NT2/D1 (cell line): ENCODE results near the gene CACNA1H.

ENCODE experiments used
- DNase-seq: peaks from one replicate; pipeline ENCODE4 v3.0.0-alpha.2; 2011; ENCODE audit warnings: low read depth, low spot score
- H3K27me3 ChIP-seq: 2 replicates; pipeline ENCODE4 v1.6.0; 2011; ENCODE audit warnings: mild to moderate bottlenecking; ENCODE audit not compliant: insufficient read length, insufficient read depth
- H3K36me3 ChIP-seq: 2 replicates; pipeline ENCODE4 v1.6.1; 2011; ENCODE audit warnings: mild to moderate bottlenecking, low read length, mixed read lengths; ENCODE audit not compliant: insufficient read depth, insufficient read length
- H3K4me1 ChIP-seq: 2 replicates; pipeline ENCODE4 v1.5.1; 2011; ENCODE audit not compliant: insufficient read depth, insufficient read length
- H3K4me3 ChIP-seq: 2 replicates; pipeline ENCODE4 v1.5.1; 2011; ENCODE audit warnings: low read depth; ENCODE audit not compliant: insufficient read length
- H3K9ac ChIP-seq: 2 replicates; pipeline ENCODE4 v1.6.0; 2011; ENCODE audit warnings: low read depth; ENCODE audit not compliant: insufficient read length
- H3K9me3 ChIP-seq: 2 replicates; pipeline ENCODE4 v1.5.1; 2011; ENCODE audit warnings: mild to moderate bottlenecking, low read length; ENCODE audit not compliant: insufficient read depth
- SUZ12 ChIP-seq: IDR thresholded peaks from 2 replicates; pipeline ENCODE4 v1.6.1; 2011; ENCODE audit not compliant: insufficient read length, insufficient read depth; ENCODE audit errors: extremely low read depth
- YY1 ChIP-seq: IDR thresholded peaks from 2 replicates; pipeline ENCODE4 v1.6.1; 2011; ENCODE audit not compliant: insufficient read length, insufficient read depth
- ZNF274 ChIP-seq: IDR thresholded peaks from 2 replicates; pipeline ENCODE4 v1.6.1; 2011; ENCODE audit warnings: mild to moderate bottlenecking, low read depth, low read length

CACNA1H gene

DNA sequence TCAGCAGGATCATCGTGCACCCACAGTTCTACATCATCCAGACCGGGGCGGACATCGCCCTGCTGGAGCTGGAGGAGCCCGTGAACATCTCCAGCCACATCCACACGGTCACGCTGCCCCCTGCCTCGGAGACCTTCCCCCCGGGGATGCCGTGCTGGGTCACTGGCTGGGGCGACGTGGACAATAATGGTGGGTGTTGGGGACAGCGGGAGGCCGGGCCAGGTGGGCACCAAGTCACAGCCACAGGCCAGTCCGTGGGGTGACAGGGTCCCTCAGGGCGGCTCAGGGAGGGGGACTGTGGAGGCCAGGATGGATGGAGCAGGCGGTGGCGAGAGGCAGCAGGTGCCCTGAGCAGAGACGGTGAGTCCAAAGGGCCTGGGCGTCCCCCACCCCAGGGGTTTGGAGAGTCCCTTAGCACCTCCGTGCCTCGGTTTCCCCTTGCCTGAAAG is 104.0 kb downstream of the CACNA1H start:
- TF ChIP-seq ZNF274 (no peak), YY1 (no peak), SUZ12 (no peak)
- DNase-seq = no peak
- H3K4me3 ChIP-seq = no peak overlapping the region
- H3K27me3 ChIP-seq = peaks cover 49% of the 10 kb centered on the region
- no peaks in the 10 kb centered on the region for H3K9me3 ChIP-seq
- H3K4me1 ChIP-seq = no peaks in the 10 kb centered on the region
- no peaks in the 10 kb centered on the region for H3K36me3 ChIP-seq
- no peak overlapping the region for H3K9ac ChIP-seq

DNA sequence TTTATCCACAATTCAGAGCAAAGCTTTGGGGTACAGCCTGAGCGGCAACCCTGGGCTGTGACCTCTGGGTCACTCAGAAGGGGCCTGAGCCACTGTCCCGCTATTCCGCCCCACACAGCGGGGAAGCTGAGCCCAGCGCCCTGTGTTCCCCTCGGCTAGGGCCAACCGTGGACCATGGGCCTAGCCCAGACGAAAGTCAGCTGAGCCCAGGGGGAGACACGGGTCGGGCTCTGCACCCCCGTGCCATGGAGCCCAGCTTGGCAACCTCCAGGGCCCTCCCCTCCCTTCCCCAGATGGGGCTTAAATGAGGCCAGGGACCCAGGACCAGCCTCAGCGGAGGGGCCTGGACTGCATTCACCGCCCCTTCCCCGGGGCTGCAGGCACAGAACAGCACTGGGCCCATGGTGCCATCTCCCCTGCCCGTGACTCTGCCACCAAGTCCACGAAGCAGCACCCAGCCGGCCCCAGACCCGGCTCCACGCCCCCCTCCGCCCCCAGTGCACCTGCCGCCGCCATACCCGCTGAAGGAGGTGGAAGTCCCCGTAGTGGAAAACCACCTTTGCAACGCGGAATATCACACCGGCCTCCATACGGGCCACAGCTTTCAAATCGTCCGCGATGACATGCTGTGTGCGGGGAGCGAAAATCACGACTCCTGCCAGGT is 104.8 kb downstream of the CACNA1H start:
- DNase-seq = no peak
- H3K4me3 ChIP-seq = no peak overlapping the region
- H3K4me1 ChIP-seq = no peaks in the 10 kb centered on the region
- H3K9ac ChIP-seq = no peak overlapping the region
- no peaks in the 10 kb centered on the region for H3K36me3 ChIP-seq
- H3K27me3 ChIP-seq = peaks cover 55% of the 10 kb centered on the region
- H3K9me3 ChIP-seq = no peaks in the 10 kb centered on the region
- TF ChIP-seq ZNF274 (no peak), YY1 (no peak), SUZ12 (no peak)

DNA sequence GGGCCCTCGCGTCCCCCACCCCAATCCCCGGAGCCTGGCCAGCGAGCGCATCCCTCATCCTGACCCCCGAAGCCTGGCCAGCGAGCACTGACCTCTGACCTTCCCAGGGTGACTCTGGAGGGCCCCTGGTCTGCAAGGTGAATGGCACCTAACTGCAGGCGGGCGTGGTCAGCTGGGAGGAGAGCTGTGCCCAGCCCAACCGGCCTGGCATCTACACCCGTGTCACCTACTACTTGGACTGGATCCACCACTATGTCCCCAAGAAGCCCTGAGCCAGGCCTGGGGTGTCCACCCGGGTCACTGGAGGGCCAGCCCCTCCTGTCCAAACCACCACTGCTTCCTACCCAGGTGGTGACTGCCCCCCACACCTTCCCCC is 105.3 kb downstream of the CACNA1H start:
- Histone ChIP-seq H3K9me3 (no peaks in the 10 kb centered on the region), H3K27me3 (peaks cover 51% of the 10 kb centered on the region), H3K9ac (no peak overlapping the region), H3K4me1 (no peaks in the 10 kb centered on the region), H3K36me3 (no peaks in the 10 kb centered on the region), H3K4me3 (no peak overlapping the region)
- no peak for DNase-seq
- no peak for TF ChIP-seq ZNF274
- no peak for TF ChIP-seq SUZ12
- no peak for TF ChIP-seq YY1

DNA sequence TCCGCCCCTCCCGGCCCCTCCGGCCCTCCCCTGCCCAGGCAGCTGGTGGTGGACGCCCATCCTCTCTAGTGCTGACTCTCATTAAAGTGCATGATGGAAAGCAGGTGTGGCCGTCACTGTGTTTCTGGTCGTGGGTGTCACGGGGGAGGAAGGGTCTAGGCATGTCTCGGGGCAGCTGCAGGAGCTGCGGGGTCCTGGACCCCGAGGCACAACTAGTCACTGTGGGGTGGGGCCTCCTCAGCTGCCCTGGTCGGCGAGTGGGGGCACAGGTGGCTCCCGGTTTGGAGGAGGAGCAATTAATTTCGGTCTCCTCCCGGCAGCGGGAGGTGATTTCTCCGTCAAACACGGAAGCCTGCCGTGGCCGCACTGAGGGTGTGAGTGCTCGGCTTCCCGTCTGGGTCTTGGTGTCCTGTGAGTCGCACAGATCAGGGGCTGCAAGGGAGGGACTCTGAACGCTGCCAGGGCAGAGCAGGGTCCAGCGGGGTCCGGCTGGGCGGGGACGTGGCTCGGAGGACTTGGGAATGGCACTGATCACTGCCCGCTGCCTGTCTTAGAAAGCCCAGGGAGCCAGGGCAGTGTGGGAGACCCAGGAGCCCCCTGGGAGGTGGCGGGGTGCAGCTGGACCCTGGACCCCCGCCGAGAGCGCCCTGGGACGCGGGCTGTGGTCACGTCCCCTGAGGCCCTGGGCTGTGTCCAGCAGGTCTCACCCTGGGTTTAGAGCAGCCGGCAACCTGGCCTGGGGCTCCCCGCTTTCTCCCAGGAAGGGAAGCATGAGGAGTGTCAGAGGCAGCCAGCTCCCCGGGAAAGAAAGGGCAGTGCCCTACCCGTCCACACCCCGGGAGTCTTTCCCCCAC is 106.2 kb downstream of the CACNA1H start:
- Histone ChIP-seq H3K9me3 (no peaks in the 10 kb centered on the region), H3K9ac (peak overlapping the region; percentile 50), H3K36me3 (no peaks in the 10 kb centered on the region), H3K4me1 (no peaks in the 10 kb centered on the region), H3K4me3 (no peak overlapping the region), H3K27me3 (peaks cover 49% of the 10 kb centered on the region)
- no peak for DNase-seq
- no peak for TF ChIP-seq SUZ12
- TF ChIP-seq ZNF274 = no peak
- TF ChIP-seq YY1 = no peak

DNA sequence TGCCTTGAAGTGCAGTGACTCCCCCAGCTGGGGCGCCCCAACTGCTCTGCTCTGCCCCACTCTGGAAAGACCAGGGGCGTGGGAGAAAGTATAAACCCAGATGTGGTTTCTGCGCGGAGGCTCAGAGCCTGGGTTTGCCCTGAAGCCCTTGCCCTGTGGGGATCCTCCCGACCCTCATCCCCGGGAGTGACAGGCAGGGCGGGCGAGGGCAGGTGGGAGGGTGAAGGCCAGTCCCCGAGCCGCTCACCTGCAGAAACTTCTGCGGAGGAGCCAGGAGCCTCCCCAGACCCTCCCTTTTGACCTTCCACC is 106.8 kb downstream of the CACNA1H start:
- peak overlapping the region; percentile 50 for H3K9ac ChIP-seq
- TF ChIP-seq SUZ12 (no peak), ZNF274 (no peak), YY1 (no peak)
- H3K36me3 ChIP-seq = no peaks in the 10 kb centered on the region
- H3K9me3 ChIP-seq = no peaks in the 10 kb centered on the region
- H3K27me3 ChIP-seq = peaks cover 49% of the 10 kb centered on the region
- H3K4me3 ChIP-seq = no peak overlapping the region
- no peaks in the 10 kb centered on the region for H3K4me1 ChIP-seq
- DNase-seq = no peak

DNA sequence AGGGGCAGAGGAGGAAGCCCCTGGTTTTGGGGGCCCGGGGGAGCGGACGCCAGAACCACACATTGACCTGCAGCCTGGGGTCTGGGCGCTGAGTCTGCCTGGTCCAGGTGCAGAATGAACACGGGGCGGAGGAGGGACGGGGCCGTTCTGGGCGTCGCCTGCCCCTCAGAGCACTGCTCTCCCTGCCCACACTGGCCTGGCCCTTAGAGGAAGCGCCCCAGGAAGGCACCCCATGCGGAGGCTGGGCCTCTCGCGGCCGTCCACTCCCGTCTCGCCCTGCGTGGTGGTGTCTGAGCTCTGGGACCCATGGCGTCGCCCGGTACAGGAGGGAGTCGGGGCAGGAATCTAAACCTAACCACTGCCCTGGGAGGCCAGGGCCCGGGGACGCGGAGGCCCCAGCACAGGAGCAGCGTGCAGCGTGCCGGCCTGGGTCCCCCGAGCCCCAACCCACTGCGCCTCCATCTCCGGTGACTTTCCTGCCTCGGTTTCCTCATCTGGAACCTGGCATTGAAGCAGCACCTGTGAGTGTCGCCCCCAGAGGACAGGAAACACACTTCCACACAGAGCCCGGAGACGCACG is 107.3 kb downstream of the CACNA1H start:
- Histone ChIP-seq H3K9ac (no peak overlapping the region), H3K4me3 (no peak overlapping the region), H3K27me3 (peaks cover 49% of the 10 kb centered on the region), H3K36me3 (no peaks in the 10 kb centered on the region), H3K4me1 (no peaks in the 10 kb centered on the region), H3K9me3 (no peaks in the 10 kb centered on the region)
- DNase-seq = no peak
- TF ChIP-seq ZNF274 (no peak), SUZ12 (no peak), YY1 (no peak)

DNA sequence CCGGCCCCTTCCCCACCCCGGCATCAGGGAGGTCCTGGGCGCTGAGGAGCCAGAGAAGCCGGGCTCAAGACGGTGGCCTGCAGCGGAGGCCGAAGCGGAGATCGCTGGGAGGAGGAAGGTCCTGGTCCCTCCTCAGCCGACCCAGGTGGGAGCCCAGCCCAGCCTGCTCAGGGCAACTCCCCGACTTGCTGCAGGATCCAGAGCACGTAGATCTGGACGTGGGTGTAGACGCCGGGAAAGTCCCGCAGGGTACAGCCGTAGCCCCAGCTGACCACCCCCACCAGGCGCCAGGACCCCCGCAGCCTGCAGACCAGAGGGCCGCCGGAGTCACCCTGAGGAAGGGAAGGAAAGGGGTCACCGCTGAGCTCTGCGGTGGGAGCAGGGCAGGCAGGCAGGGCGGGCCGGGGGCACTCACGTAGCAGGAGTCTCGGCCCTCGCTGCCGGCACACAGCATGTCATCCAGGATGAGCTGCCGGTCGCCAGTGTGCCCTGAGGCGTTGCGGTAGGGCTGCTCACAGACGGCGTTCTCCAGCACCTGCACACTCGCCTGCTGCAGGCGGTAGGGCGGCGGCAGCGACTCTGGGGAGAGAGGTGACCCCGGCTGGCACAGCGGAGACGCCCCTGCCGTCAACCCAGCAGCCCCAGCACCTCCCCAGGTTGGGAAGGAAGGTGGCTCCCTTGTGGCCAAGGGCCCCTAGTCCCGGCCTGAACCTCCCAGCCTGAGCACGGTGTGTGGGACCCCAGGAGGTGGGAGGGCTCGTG is 108.4 kb downstream of the CACNA1H start:
- peaks cover 56% of the 10 kb centered on the region for H3K27me3 ChIP-seq

More for the DNA sequence above, 108.4 kb downstream of the CACNA1H start:
- Histone ChIP-seq H3K4me1 (no peaks in the 10 kb centered on the region), H3K36me3 (no peaks in the 10 kb centered on the region), H3K9me3 (no peaks in the 10 kb centered on the region), H3K9ac (peak overlapping the region; percentile 44), H3K4me3 (peak overlapping the region; percentile 4)
- TF ChIP-seq SUZ12 (no peak), ZNF274 (no peak), YY1 (no peak)
- no peak for DNase-seq
